Brain microvascular endothelial cell (primary cell): ENCODE results near the gene COX4I1.

Experiments
- DNase-seq: peaks from one replicate; pipeline ENCODE4 v3.0.0-alpha.2; 2020
- H3K27ac ChIP-seq: fragments of 250-450 bp; sonication (Bioruptor Pico); 2 replicates; pipeline ENCODE4 v1.5.1; 2020; ENCODE audit warnings: mild to moderate bottlenecking, moderate library complexity
- H3K27me3 ChIP-seq: fragments of 250-450 bp; sonication (Bioruptor Pico); replicated peaks from 2 replicates; pipeline ENCODE4 v1.5.1; 2020; ENCODE audit warnings: mild to moderate bottlenecking
- H3K36me3 ChIP-seq: fragments of 250-450 bp; sonication (Bioruptor Pico); replicated peaks from 2 replicates; pipeline ENCODE4 v1.5.1; 2020; ENCODE audit warnings: mild to moderate bottlenecking
- H3K4me3 ChIP-seq: 2 replicates; pipeline ENCODE4 v1.5.1; 2011; ENCODE audit warnings: low read depth, mild to moderate bottlenecking, control low read depth, low read length, moderate library complexity
- in situ Hi-C: cut with HindIII; loops from 2 replicates; pipeline ENCODE4 v1.10.0; 2017; ENCODE audit warnings: low sequenced_read_pairs, low pct_ligation_motif_present
- TF ChIP-seq, protein P1 (sequence below): IDR thresholded peaks from 2 replicates; pipeline ENCODE4 v1.5.1; 2011; ENCODE audit warnings: low read depth, mild to moderate bottlenecking, moderate library complexity, low read length, control low read depth, inconsistent platforms; ENCODE audit errors: missing control alignments

Gene COX4I1

GRCh38 chr16:85799497-85800320 is at the start of gene COX4I1, which contains the start of gene EMC8:
COX4I1 (plus strand) TSS chr16:85799695; CDS start chr16:85801206, 1,511 bp downstream.
EMC8 (minus strand) TSS chr16:85799544; CDS start chr16:85799295, 249 bp downstream.
- in situ Hi-C loops, result no loop called here
- peak within 1 kb of the TSS; percentile 92 for H3K27ac ChIP-seq
- TF ChIP-seq, protein P1, sequence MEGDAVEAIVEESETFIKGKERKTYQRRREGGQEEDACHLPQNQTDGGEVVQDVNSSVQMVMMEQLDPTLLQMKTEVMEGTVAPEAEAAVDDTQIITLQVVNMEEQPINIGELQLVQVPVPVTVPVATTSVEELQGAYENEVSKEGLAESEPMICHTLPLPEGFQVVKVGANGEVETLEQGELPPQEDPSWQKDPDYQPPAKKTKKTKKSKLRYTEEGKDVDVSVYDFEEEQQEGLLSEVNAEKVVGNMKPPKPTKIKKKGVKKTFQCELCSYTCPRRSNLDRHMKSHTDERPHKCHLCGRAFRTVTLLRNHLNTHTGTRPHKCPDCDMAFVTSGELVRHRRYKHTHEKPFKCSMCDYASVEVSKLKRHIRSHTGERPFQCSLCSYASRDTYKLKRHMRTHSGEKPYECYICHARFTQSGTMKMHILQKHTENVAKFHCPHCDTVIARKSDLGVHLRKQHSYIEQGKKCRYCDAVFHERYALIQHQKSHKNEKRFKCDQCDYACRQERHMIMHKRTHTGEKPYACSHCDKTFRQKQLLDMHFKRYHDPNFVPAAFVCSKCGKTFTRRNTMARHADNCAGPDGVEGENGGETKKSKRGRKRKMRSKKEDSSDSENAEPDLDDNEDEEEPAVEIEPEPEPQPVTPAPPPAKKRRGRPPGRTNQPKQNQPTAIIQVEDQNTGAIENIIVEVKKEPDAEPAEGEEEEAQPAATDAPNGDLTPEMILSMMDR, result no peak
- H3K4me3 ChIP-seq, result peak within 1 kb of the TSS; percentile 93
- peaks cover 47% of the 10 kb centered on the region for H3K36me3 ChIP-seq
- DNase-seq, result peak; percentile 85
- no peaks in the 10 kb centered on the region for H3K27me3 ChIP-seq

DNA sequence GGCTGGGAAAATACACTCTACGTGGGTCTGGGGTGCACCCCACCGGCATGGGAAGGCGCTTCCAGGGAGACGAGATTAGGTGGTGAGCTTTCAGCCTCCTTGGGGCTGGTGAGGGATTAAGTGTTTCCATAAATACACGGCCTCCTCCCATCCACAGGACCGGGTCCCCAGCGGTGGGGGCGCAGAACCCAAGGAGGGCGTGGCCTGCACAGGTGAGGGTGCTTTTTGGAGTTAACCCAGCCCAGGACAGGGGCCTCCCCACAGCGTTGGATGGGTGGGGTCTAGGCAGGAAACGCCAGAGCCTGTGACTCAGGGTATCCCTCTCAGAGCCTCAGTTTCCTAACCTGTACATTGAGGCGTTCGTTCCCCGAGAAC is 49.7 kb upstream of the COX4I1 start:
- TF ChIP-seq, protein P1, result no peak
- no peaks in the 10 kb centered on the region for H3K27me3 ChIP-seq
- in situ Hi-C loops, result no loop called here
- H3K27ac ChIP-seq, result no peak overlapping the region
- DNase-seq, result no peak
- peak overlapping the region; percentile 58 for H3K4me3 ChIP-seq
- H3K36me3 ChIP-seq, result no peaks in the 10 kb centered on the region

DNA sequence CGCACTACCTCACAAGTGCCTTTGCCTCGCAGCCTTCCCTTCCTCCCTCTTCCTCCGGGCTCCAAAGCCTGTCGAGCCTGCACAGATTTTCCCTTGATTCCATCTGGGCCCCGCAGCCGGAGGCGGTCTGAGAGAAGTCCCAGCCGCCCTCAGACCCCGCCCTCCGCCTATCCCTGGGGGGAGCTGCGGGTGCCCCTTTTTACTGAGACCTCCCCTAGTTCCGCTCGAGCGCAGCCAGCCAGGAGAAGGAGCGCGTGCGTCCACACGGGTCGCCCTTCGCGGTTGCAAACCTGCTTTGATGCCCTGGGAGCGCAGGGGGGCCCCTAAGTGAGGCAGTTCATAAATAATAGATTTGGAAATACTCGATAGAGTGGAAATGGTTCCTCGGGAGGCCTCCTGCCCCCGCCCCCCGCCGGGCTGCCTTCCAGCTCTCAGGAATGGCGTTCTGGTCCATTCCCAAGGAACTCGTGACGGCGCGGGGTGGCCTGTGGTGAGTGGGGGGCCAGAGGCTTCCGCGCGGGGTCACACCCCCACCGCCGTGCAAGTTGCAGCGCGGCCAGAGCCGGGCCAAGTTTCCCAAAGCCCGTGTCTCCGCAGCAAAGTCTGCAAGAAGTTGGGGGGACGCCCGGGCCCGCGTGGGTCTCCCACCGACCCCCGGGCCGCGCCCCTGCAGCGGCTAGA is 49.2 kb upstream of the COX4I1 start:
- TF ChIP-seq, protein P1, result peak; percentile 7
- in situ Hi-C loops, result no loop called here
- H3K36me3 ChIP-seq, result no peaks in the 10 kb centered on the region
- peak overlapping the region; percentile 58 for H3K4me3 ChIP-seq
- no peak overlapping the region for H3K27ac ChIP-seq
- no peaks in the 10 kb centered on the region for H3K27me3 ChIP-seq
- no peak for DNase-seq

DNA sequence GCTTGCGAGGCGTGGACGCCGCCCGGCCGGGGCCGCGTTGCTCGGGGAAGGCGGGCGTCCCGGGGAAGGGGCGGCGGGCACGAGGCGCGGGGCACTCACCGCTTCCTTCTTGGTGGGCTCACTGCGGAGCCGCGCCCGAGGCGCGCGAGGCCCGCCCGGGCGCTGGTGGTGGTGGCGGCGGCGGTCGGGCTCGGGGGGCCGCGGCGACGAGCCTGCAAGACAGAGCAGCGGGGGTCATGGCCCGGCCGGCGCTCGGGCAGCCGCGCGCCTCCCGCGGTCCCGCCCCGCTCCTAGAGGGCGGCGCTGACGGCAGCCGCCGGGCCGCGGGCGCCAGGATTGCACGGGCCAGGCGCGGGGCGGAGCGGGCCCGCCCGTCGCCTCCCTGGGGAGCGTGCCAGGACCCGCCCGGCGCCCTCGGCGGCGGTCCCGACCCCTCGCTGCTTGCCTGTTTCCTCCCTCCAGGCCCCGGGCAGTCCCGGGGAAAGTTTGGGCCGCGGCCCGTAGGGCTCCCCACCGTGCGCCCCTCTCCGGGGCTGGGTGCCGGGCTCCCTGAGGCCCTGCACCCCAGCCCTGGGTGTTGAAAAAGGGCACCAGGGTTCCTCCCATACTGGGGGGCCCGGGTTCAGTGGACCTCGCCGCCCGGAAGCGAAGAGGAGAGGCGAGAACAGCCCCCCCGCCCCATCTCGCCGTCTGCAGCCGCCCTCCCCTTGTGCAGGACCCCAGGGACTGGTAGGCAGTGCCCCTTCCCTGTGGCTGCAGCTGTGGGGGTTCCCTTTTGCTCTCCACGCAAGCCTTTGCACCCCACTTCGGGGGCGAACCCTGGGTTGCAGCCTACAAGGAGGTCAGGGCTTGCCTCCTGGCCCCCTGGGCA is 48.4 kb upstream of the COX4I1 start, which contains the start of gene C16orf74:
TSS of gene C16orf74 (minus strand) at position 270 of the 871 bp plus-strand sequence. CDS start 15,879 bp downstream, outside the sequence.
- Histone ChIP-seq H3K27ac (no peak within 1 kb of the TSS), H3K27me3 (no peaks in the 10 kb centered on the region), H3K4me3 (peak within 1 kb of the TSS; percentile 58), H3K36me3 (no peaks in the 10 kb centered on the region)
- no peak for DNase-seq
- in situ Hi-C loops, result no loop called here
- TF ChIP-seq, protein P1, result no peak

DNA sequence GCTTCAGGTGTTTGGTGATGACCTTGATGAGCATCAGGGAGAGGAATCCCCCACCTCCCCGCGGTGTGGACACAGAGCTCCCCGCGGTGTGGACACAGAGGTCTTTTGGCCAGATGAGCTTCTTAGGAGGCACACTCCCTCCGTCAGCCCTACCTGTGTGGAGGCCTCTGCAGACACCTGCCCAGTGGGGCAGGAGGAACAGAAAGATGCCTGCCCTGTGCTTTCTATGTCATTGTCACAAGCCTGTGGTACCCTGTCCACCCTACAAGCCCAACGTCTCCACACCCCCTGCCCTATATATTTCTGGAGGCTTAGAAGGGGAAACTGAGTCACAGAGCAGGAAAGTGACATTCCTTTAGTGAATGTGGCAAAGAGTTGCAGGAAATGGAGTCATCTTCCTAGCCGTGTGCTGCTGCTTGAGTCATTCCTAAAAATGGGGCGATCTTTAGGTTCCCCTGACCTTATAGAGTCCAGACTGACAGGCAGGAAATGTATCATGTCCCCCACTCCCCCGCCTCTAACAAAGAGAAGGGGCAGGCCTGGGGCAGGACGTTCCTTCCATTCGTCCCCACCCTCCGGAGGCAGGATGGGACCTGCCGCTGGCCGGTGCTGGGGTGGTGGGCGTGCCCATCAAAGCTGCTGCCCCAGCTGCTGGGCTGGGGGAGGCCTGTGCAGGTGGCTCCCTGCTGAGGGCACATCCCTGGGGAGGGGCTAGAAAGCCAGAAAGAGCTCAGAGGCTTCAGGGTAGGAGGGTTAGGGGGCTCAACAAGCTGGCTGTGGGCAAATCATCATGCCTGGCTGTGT is 47.6 kb upstream of the COX4I1 start:
- Histone ChIP-seq H3K36me3 (no peaks in the 10 kb centered on the region), H3K27ac (no peak overlapping the region), H3K4me3 (no peak overlapping the region), H3K27me3 (no peaks in the 10 kb centered on the region)
- TF ChIP-seq, protein P1, result no peak
- in situ Hi-C loops, result no loop called here
- no peak for DNase-seq
